Activated T-helper 17 cell treated with anti-CD3 and anti-CD28 coated beads, Interleukin-2, amount 50 U/mL, for 72 hours (primary cell): ENCODE measurements around the gene ZFX. TPM values are rescaled to one million over a fixed set of nuclear protein-coding genes. Genes with fewer than 3 reads are reported as not detected.
"Not testable (repeated sequence)": the region's sequence is repeated elsewhere in the genome, so short reads cannot be mapped to it uniquely, and the experiment has no call there.

ENCODE experiments used
- ATAC-seq: fragments of 150-1000 bp; cut with Tn5 transposase; replicated peaks from 2 replicates; pipeline ENCODE4 v1.10.0; 2021; ENCODE audit warnings: mild to moderate bottlenecking, moderate library complexity
- H3K27ac Mint-ChIP-seq: one replicate; pipeline ENCODE4 v1.8.0; 2022; ENCODE audit warnings: mixed read lengths
- H3K27me3 Mint-ChIP-seq: one replicate; pipeline ENCODE4 v1.8.0; 2022; ENCODE audit warnings: mixed read lengths
- H3K36me3 Mint-ChIP-seq: one replicate; pipeline ENCODE4 v1.8.0; 2022; ENCODE audit warnings: low read depth, mild to moderate bottlenecking, mixed read lengths
- H3K4me1 Mint-ChIP-seq: one replicate; pipeline ENCODE4 v1.8.0; 2022; ENCODE audit warnings: mixed read lengths
- H3K4me3 Mint-ChIP-seq: one replicate; pipeline ENCODE4 v1.8.0; 2022; ENCODE audit warnings: mild to moderate bottlenecking, mixed read lengths
- H3K9me3 Mint-ChIP-seq: one replicate; pipeline ENCODE4 v1.8.0; 2022; ENCODE audit warnings: mixed read lengths
- total RNA-seq, 2 donors: library from RNA; stranded (reverse); gene quantifications; one replicate each; pipeline ENCODE4 v1.2.3, GENCODE V29; 2022

The ZFX gene
- total RNA-seq, 2 donors from 2014 or later = 41.0 to 42.9 TPM

DNA sequence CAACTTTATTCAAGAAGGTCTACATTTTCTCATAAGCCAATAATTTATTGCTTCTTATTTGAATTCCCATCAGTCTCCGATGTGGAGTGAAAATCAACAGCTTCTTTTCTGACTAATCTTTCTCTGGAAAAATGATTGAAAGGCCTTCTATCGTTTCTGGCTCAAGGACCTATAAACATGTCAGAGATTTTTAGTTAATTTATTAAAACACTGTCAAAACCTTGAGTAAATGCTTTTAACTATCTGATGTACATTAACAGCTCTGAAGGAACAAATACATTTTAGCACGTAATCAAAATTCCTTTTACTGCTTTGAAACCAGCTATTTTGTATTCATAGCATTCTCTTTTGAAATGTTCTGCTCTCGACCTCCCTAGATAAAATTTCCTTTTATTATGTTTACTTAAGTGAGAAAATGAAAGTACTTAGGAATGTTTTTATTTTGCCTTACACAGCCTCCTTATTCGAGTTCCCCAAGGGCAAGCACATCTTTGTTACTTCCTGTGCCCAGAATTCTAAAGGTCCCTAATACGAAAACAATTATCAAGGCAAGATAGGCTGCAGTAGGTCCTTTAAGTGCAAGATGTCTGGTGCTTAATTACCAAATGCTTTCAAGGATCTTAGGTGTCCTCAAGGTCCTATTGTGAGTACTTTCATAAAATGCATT lies 3.1 kb upstream of the ZFX start:
- no peaks in the 10 kb centered on the region for H3K27me3 Mint-ChIP-seq
- no peak for ATAC-seq
- no peaks in the 10 kb centered on the region for H3K9me3 Mint-ChIP-seq
- H3K27ac Mint-ChIP-seq = peak overlapping the region; percentile 61
- peaks cover 12% of the 10 kb centered on the region for H3K36me3 Mint-ChIP-seq
- peaks cover 6% of the 10 kb centered on the region for H3K4me1 Mint-ChIP-seq
- H3K4me3 Mint-ChIP-seq = peak overlapping the region; percentile 77

DNA sequence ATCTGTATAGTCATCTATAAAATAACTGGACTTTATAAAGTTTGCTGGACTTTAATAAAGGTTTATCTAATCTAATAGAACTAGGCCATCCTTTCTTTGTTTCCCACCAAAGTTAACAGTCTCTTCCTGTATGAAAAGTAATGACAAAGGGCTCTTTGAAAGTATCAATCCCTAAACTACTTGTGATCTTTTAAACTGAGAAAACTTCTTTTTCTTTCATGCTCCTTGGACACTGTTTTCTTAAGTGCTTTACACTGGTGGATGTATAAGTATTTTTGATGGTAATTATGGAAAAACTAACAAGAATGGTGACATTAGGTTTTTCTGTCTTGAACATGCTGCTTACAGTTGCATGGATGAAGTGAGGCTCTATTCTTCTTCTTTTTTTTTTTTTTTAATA lies 2.4 kb upstream of the ZFX start:
- H3K4me1 Mint-ChIP-seq = peaks cover 6% of the 10 kb centered on the region
- no peaks in the 10 kb centered on the region for H3K27me3 Mint-ChIP-seq
- peak overlapping the region; percentile 61 for H3K27ac Mint-ChIP-seq
- H3K9me3 Mint-ChIP-seq = no peaks in the 10 kb centered on the region
- no peak for ATAC-seq
- H3K4me3 Mint-ChIP-seq = peak overlapping the region; percentile 77
- peaks cover 19% of the 10 kb centered on the region for H3K36me3 Mint-ChIP-seq

DNA sequence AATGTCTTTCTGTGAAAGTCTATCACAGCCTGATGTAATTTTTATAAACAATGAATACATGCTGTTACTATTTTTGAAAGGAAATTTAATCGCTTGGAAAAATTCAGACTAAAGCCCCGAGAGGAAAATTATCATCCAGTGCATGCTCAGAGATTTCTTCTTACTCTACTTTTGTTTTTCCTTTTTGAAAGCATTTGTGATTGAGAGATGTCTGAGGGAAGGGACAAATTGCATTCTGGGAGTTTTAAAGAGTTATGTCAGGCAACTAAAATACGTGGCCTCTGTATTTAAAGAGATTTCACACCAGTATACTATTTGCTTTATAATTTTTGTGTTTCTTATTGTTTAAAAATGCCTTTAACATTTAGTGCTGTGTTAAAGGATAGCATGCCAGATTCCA lies 1.4 kb upstream of the ZFX start:
- Mint-ChIP-seq H3K9me3 (no peaks in the 10 kb centered on the region), H3K4me1 (peaks cover 15% of the 10 kb centered on the region), H3K27me3 (no peaks in the 10 kb centered on the region), H3K27ac (peak overlapping the region; percentile 87), H3K4me3 (peak overlapping the region; percentile 77), H3K36me3 (peaks cover 29% of the 10 kb centered on the region)
- ATAC-seq = no peak

DNA sequence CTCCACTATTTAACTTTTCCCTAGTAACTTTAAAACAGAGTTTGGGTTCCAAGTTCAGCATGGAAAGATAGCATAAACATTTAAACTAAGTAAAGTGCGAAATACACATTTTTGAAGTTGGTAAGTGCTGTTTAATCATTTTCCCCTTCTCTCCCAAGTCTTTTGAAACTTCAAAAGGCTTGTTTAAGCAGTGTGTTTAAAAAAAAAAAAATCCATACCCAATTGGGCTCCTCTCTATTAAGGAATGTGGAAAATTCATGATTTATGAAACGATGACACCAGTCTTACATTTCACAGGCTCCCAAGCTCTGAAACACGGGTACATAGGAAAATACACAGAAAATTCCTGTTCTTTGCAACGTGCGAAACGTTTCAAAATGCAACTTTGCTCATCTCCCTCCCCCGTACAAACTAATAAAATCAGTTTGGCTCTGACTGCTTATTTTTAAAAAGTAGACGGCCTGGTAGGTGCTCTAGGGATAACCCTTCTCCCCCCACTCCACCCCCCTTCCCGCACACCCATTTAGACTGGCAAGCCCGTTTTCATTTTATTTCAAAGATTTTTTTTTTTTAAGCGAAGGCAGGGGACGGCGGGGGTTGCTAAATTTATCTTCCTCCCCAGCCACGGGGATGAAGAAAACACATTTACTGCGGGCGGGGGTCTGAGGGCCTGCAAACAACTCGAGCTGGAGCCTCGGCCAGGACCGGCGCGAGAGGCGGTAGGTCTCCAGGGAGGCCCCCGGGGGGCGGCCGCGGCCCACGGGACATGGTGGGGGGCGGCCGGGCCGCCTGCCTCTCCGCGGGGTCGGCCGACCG lies 786 bp upstream of the ZFX start:
- no peaks in the 10 kb centered on the region for H3K27me3 Mint-ChIP-seq
- H3K36me3 Mint-ChIP-seq = peaks cover 35% of the 10 kb centered on the region
- H3K4me1 Mint-ChIP-seq = peaks cover 21% of the 10 kb centered on the region
- no peaks in the 10 kb centered on the region for H3K9me3 Mint-ChIP-seq
- ATAC-seq = peak; percentile 1
- H3K4me3 Mint-ChIP-seq = peak overlapping the region; percentile 77
- H3K27ac Mint-ChIP-seq = peak overlapping the region; percentile 87

DNA sequence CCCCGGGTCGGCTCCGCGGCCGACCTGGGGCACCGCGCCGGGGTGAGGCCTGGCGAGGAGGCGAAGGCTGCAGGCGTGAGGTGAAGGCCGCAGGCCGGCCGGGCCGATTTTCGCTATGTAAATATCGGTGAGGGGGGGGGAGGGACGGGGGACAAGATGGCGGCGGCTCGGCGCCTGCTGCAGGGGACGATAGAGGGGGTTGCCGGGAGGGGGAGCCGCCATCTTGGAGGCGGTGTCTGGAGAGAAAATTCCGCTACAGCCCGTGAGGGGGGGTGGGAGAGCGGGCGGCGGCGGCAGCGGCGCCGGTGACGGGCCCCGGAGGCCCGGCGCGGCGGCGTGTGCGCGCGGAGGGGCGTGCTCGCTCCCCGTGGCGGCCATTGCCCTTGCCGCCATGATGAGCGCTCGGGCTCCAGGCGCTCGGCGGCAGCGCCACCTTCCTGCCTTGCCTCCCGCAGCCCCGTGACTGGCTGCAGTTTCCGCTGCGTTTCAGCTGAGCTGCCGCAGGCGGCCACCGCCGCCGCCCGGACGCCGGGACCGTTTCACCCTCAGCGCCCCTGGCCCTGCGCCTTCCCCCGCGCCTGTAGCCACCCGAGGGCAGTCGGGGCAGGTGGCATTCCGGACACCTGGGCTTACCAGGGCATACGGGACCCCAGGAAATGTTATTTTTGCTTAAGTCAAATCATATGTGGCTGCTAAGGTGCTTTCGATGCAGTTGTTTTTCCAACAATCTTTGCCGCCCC lies 692 bp downstream of the ZFX start:
- Mint-ChIP-seq H3K4me1 (peaks cover 21% of the 10 kb centered on the region), H3K36me3 (peaks cover 48% of the 10 kb centered on the region), H3K27ac (peak overlapping the region; percentile 95), H3K9me3 (no peaks in the 10 kb centered on the region), H3K4me3 (peak overlapping the region; percentile 99), H3K27me3 (no peaks in the 10 kb centered on the region)
- peak; percentile 78 for ATAC-seq

DNA sequence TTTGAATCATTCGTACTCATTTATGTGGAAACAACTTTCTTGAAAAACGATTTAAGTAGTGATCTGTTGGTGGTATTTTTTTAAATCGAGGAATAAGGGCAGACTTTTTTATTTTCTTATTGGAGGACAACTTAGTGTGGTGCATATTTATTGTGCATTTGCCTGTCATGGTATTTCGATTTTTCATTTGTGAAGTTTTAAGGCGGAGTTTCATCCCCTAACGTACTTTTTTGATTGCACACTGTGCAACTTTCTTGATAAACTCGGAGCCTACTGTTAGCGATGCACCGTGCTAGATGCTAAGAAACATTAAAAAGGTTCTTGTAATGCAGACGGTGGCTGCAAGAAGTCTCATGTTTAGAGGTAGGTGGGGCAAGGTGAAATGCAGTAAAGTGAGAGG lies 1.4 kb downstream of the ZFX start:
- Mint-ChIP-seq H3K27me3 (no peaks in the 10 kb centered on the region), H3K36me3 (peaks cover 55% of the 10 kb centered on the region), H3K27ac (peak overlapping the region; percentile 95), H3K9me3 (no peaks in the 10 kb centered on the region), H3K4me3 (peak overlapping the region; percentile 99), H3K4me1 (peaks cover 22% of the 10 kb centered on the region)
- no peak for ATAC-seq

DNA sequence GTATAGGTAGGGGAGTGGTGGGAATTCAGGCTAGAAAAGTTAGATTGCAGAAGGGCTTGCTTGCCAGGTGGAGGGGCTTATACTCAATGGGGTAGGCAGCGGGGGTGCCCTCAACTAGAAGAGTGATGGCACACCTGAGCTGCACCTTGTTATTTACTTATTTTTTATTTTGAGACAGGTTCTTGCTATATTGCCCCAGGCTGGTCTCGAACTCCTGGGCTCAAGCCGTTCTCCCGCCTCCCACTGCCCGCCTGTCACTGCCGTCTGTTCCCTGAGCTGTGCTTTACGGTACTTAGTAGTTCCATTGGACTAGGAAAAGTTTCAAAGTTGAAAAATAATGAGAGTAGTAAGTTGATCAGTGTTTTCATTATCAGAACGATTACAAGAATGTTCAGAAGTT lies 2.0 kb downstream of the ZFX start:
- Mint-ChIP-seq H3K9me3 (no peaks in the 10 kb centered on the region), H3K4me1 (peaks cover 25% of the 10 kb centered on the region), H3K4me3 (peak overlapping the region; percentile 99), H3K27me3 (no peaks in the 10 kb centered on the region), H3K27ac (peak overlapping the region; percentile 95), H3K36me3 (peaks cover 61% of the 10 kb centered on the region)
- ATAC-seq = no peak

DNA sequence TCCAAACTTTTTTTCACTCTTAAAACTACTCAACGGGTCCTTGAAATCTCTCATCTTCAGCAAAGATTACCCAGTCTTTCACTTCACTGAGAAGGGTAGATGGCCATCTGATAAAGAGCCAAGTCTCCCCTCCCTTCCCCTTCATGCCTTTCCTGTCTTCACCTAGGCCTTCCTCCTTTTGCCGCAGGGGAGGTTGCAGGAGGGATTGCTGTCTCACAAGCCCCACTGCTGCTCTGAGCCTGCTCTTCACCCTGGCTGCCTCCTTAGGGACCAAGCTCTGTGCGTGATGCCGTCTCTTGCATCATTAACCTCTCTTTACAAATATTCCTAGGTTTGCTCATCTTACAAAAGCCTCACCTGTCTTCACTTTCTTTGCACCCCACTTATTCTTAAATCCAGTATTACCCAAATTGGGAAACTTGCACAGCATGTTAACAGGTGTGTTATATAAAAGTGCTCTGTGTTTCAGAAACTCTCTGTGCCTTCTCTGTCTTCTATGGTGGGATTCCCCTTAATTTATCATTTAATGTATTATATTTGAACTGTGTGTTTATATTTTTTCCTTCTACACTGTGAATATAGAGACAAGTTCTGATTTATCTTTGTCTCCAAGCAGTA lies 3.8 kb downstream of the ZFX start:
- Mint-ChIP-seq H3K4me3 (peak overlapping the region; percentile 99), H3K27me3 (no peaks in the 10 kb centered on the region), H3K27ac (peak overlapping the region; percentile 95), H3K4me1 (peaks cover 32% of the 10 kb centered on the region), H3K36me3 (peaks cover 75% of the 10 kb centered on the region), H3K9me3 (no peaks in the 10 kb centered on the region)
- no peak for ATAC-seq

DNA sequence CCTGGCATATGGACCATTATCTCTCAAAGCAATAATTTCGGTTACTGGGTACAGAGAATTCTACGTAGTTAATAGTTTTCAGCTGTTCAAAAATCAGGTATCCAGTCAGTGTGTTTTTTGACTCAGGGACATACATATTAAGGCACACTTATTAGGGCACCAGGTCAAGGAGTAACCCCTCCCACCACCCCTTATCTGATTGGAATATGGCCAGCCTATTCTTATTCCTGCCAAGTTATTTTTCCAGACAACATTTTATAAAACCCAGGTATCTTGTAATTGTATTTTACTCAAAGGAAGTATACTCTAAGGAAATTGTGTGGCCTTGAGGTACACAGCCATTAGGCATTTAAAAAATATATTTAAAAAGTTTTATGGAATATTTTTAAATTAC lies 4.3 kb downstream of the ZFX start:
- Mint-ChIP-seq H3K4me3 (peak overlapping the region; percentile 99), H3K27me3 (no peaks in the 10 kb centered on the region), H3K9me3 (no peaks in the 10 kb centered on the region), H3K27ac (peak overlapping the region; percentile 95), H3K36me3 (peaks cover 77% of the 10 kb centered on the region), H3K4me1 (peaks cover 35% of the 10 kb centered on the region)
- ATAC-seq = no peak

DNA sequence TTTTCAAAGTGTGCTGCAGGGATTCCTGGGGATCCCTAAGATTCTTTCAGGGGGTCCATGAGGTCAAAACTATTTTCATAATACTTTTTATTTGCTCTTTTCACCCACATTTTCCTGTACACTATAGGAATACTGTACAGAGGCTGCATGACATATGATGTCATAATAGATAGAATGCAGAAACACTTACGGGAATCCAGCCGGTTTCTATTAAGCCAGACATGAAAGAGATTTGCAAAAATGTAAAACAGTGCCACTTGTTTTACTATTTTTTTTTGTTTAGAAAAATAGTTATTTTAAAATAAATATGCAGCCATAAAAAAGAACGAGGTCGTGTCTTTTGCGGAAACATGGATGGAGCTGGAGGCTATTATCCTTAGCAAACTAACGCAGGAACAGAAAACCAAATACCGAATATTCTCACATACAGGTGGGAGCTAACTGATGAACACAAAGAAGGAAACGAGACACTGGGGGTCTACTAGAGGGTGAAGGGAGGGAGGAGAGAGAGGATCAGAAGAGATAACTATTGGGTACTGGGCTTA lies 5.0 kb downstream of the ZFX start:
- Mint-ChIP-seq H3K9me3 (no peaks in the 10 kb centered on the region), H3K4me3 (peak overlapping the region; percentile 15), H3K4me1 (peaks cover 35% of the 10 kb centered on the region), H3K27me3 (no peaks in the 10 kb centered on the region), H3K27ac (peak overlapping the region; percentile 52), H3K36me3 (peaks cover 84% of the 10 kb centered on the region)
- no peak for ATAC-seq

DNA sequence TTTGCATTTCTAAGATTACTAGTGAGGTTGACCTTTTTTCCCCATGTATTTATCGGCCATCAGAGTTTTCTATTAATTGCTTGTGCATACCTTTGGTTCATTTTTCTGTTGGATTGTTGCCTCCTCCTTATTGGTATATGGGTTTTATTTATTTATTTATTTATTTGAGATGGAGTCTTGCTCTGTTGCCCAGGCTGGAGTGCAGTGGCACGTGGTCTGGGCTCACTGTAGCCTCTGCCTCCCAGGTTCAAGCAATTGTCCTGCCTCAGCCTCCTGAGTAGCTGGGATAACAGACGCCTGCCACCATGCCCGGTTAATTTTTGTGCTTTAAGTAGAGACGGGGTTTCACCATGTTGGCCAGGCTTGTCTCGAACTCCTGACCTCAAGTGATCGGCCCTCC lies 6.2 kb downstream of the ZFX start:
- ATAC-seq, H3K27me3 Mint-ChIP-seq, H3K9me3 Mint-ChIP-seq: not testable (repeated sequence)
- H3K4me3 Mint-ChIP-seq = peak overlapping the region; percentile 53
- peaks cover 35% of the 10 kb centered on the region for H3K4me1 Mint-ChIP-seq
- peak overlapping the region; percentile 18 for H3K27ac Mint-ChIP-seq
- H3K36me3 Mint-ChIP-seq = peaks cover 83% of the 10 kb centered on the region

DNA sequence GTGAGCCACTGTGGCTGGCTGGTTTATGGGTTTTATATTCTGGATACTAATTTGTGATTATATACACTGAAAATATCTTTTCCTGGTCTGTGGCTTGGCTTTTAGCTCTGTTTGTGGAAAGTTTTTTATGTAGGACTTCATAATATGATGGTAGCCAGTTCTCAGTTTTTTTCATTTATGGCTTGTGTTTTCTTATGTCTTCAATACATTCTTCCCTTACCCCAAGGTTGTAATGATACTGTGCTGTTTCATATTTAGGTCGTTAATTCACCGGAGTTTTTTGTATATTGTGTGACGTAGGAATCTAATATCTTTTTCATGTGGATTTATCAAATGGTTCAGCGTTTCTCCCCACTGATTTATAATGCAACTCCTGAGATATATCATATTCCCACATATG lies 6.6 kb downstream of the ZFX start:
- peak overlapping the region; percentile 53 for H3K4me3 Mint-ChIP-seq
- ATAC-seq = peak; percentile 66
- peaks cover 31% of the 10 kb centered on the region for H3K4me1 Mint-ChIP-seq
- H3K27ac Mint-ChIP-seq = peak overlapping the region; percentile 18
- H3K9me3 Mint-ChIP-seq = no peaks in the 10 kb centered on the region
- no peaks in the 10 kb centered on the region for H3K27me3 Mint-ChIP-seq
- peaks cover 81% of the 10 kb centered on the region for H3K36me3 Mint-ChIP-seq

DNA sequence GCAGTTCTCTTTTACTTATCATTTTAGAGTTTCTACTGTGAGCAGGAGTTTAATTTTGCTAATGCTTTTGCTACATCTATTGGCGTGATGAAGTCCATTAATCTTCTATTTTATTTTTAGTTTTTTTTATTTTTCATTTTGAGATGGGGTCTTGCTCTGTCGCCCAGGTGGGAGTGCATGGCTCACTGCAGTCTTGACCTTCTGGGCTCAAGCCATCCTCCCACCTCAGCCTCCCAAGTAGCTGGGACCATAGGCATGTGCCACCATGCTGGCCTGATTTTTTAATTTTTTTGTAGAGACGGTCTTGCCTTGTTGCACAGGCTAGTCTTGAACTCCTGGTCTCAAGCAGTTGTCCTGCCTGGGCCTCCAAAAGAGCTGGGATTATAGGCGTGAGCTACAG lies 9.4 kb downstream of the ZFX start:
- Mint-ChIP-seq H3K27me3 (no peaks in the 10 kb centered on the region), H3K36me3 (peaks cover 72% of the 10 kb centered on the region), H3K9me3 (no peaks in the 10 kb centered on the region), H3K27ac (no peak overlapping the region), H3K4me1 (peaks cover 14% of the 10 kb centered on the region), H3K4me3 (no peak overlapping the region)
- no peak for ATAC-seq

DNA sequence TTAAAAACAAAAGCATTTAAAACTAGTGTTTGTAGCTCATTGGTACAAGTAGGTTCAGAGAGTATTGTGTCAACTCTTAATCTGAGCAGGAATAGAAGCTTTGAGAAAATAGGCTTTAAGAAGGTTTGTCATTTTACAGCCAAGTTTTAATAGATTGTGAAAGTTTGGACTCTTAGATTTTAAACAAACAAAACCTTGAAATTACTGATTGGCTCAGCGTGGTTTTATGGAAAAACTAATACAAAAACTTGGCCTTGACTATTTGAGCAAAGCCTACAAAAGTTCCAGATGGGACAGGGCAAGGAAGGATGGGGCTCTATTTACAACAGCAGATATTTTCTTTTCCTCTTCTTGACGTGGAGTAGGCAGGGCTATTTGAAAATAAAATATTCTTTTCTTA lies 16.5 kb downstream of the ZFX start:
- peaks cover 64% of the 10 kb centered on the region for H3K36me3 Mint-ChIP-seq

More for the DNA sequence above, 16.5 kb downstream of the ZFX start:
- Mint-ChIP-seq H3K4me1 (peaks cover 27% of the 10 kb centered on the region), H3K9me3 (no peaks in the 10 kb centered on the region), H3K4me3 (no peak overlapping the region), H3K27ac (no peak overlapping the region), H3K27me3 (no peaks in the 10 kb centered on the region)
- no peak for ATAC-seq
